COLO668 (cell line): ENCODE results near the gene PCDHB8.
"Not testable (repeated sequence)": the region's sequence is repeated elsewhere in the genome, so short reads cannot be mapped to it uniquely, and the experiment has no call there.

ENCODE experiments used
- DNase-seq: peaks from one replicate; lab custom pipeline; 2025; ENCODE audit not compliant: unreplicated experiment; lab: John Stamatoyannopoulos, UW

PCDHB8 gene

GRCh38 chr5:141177577-141178191 lies at the start of gene PCDHB8:
TSS of gene PCDHB8 (plus strand) at chr5:141177790. CDS start at chr5:141178035, 245 bp downstream.
- not testable (repeated sequence) for DNase-seq

GRCh38 chr5:141135030-141135717 lies 42.4 kb upstream of the PCDHB8 start, which contains the start of gene PCDHB5:
TSS of gene PCDHB5 (plus strand) at chr5:141135206. CDS start at chr5:141135435, 229 bp downstream.
- DNase-seq: peak; percentile 71

GRCh38 chr5:141135718-141136266 lies 41.8 kb upstream of the PCDHB8 start:
- DNase-seq: no peak

- not testable (repeated sequence) for DNase-seq
Observed at GRCh38 chr5:141137346-141137745, 40.2 kb upstream of the PCDHB8 start.

GRCh38 chr5:141149812-141150211 lies 27.8 kb upstream of the PCDHB8 start, which contains the start of gene PCDHB6:
TSS of gene PCDHB6 (plus strand) at chr5:141150057. CDS start at chr5:141150258, 201 bp downstream.
- no peak for DNase-seq

GRCh38 chr5:141150224-141150992 lies 27.2 kb upstream of the PCDHB8 start:
- no peak for DNase-seq

GRCh38 chr5:141150993-141151325 lies 26.6 kb upstream of the PCDHB8 start:
- no peak for DNase-seq

GRCh38 chr5:141151632-141152031 lies 26.0 kb upstream of the PCDHB8 start:
- DNase-seq: not testable (repeated sequence)

- DNase-seq: not testable (repeated sequence)
Observed at GRCh38 chr5:141152096-141152495, 25.5 kb upstream of the PCDHB8 start.

- peak; percentile 7 for DNase-seq
Observed at GRCh38 chr5:141155540-141156374, 21.8 kb upstream of the PCDHB8 start.

GRCh38 chr5:141157356-141157755 lies 20.2 kb upstream of the PCDHB8 start:
- not testable (repeated sequence) for DNase-seq

- not testable (repeated sequence) for DNase-seq
Observed at GRCh38 chr5:141157901-141158300, 19.7 kb upstream of the PCDHB8 start.

GRCh38 chr5:141172381-141173204 lies 5.0 kb upstream of the PCDHB8 start, which contains the start of gene PCDHB7:
TSS of gene PCDHB7 (plus strand) at chr5:141172644. CDS start at chr5:141172836, 192 bp downstream.
- DNase-seq: peak; percentile 18

- DNase-seq: not testable (repeated sequence)
Observed at GRCh38 chr5:141174291-141175104, 3.1 kb upstream of the PCDHB8 start.

- DNase-seq: no peak
Observed at GRCh38 chr5:141175933-141176332, 1.7 kb upstream of the PCDHB8 start.

GRCh38 chr5:141179371-141179770 lies 1.8 kb downstream of the PCDHB8 start:
- not testable (repeated sequence) for DNase-seq

- not testable (repeated sequence) for DNase-seq
Observed at GRCh38 chr5:141179876-141180275, 2.3 kb downstream of the PCDHB8 start.

GRCh38 chr5:141180313-141180712 lies 2.7 kb downstream of the PCDHB8 start:
- no peak for DNase-seq

- DNase-seq: no peak
Observed at GRCh38 chr5:141182248-141182647, 4.7 kb downstream of the PCDHB8 start, which contains the start of gene PCDHB16. TSS of gene PCDHB16 (plus strand) at chr5:141182387. CDS start at chr5:141182560, 173 bp downstream.
